ENCODE data around the gene USHBP1.
A peak's percentile ranks its signal among the peaks of the same experiment; 100 is the strongest.

Gene USHBP1, protein sequence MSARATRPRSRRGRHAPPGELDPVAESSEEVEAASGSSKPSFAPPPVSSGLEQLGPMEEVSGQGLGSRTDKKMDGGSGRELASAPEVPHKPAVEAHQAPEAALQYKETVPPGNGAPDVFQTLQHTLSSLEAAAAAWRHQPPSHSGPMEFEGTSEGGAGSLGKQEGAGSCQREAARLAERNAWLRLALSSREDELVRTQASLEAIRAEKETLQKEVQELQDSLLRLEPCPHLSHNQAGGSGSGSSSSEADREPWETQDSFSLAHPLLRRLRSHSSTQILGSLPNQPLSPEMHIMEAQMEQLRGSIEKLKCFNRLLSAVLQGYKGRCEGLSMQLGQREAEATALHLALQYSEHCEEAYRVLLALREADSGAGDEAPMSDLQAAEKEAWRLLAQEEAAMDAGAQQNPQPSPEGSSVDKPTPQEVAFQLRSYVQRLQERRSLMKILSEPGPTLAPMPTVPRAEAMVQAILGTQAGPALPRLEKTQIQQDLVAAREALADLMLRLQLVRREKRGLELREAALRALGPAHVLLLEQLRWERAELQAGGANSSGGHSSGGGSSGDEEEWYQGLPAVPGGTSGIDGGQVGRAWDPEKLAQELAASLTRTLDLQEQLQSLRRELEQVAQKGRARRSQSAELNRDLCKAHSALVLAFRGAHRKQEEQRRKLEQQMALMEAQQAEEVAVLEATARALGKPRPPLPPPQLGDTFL

DNA sequence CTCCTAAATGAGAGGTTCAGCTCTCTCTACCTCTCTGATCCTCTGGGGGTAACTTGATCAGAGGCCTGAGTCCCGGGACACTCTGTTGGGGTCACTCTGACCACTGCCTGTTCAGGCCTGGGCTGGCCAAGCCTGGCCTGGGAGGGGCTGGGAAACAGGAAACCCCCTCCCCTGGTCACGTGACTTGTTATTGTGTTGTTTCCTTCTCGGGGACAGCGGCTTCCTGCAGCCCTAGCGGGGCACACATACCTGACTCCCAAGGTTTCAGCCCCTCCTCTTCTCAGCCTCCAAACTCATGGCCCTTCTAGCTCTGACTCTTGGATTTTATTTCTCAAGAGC, at the start of gene USHBP1:
Gene USHBP1, minus strand, starts transcription at position 105 of the 339 bp plus-strand sequence. CDS start 446 bp downstream, outside the sequence.
- no peak for DNase-seq (ENCODE audit: low spot score)

DNA sequence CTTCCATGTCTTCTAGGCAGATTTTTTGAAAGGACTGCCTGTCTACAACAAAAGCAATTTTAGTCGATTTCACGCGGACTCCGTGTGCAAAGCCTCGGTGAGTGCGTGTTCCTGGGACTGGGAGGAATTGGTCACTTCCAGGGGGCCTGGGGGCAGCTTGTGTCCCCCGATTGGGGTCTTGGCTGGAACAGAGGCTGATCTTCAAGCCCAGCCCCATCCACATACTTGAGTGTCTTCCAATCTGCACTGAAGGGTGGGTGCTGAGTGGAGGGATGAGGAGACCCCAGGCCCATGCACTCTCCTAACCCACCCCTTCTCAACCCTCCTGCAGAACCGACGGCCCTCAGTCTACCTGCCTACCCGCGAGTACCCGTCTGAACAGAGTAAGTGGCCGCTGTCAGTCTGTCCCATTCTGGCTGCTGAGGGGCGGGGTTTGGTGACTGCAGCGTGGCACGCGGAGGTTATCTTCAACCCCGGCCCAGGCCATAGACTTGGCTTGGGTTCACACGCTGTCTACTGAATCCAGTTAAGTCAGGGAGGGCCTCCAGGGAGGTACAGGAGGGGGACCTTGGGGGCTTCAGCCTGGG, 49.6 kb upstream of the USHBP1 start:
- DNase-seq (ENCODE audit: low spot score) = no peak

DNA sequence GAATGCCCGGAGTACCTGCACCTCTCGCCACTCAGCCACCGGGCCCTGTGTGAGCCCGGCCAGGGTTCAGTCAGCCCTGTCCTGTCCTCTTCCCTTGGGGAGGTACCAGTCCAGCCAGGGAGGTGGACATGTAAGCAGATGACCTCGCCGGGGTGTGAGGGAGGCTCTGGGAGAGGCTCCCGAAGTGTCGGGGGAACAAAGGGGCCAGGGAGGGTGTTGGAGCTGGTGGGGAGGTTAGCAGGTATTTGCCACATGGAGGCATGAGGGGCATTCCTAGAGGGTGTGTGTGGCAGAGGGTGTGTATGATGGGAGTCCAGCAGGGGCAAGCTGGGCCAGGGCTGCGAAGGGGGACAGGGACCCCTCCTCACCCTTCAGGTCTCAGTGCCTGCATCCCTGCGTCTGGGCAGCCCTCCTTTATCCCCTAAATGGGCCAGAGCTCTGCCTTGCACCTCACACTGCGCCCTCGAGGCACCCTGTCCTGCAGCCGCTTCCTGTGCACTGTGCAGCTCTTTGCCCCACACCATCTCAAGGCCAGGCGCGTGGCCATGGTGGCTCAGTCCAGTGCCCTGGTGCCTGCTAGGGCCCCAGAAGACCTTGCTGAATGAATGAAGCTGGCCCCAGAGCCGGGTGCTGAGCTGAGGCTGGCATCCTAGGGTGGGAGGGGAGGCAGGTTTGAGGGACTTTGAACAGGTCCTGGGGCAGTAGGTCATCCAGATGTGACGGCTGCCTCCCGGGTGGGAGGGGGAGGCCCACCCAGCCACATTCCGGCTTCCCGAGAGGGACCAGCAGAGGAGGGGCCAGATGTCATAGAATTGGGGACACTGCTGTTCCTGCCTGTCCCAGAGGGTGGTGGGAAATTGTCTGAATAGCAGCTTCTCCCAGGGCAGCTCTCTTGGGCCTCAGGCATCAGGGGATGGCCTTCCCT, 47.9 kb upstream of the USHBP1 start:
- DNase-seq (ENCODE audit: low spot score) = no peak

DNA sequence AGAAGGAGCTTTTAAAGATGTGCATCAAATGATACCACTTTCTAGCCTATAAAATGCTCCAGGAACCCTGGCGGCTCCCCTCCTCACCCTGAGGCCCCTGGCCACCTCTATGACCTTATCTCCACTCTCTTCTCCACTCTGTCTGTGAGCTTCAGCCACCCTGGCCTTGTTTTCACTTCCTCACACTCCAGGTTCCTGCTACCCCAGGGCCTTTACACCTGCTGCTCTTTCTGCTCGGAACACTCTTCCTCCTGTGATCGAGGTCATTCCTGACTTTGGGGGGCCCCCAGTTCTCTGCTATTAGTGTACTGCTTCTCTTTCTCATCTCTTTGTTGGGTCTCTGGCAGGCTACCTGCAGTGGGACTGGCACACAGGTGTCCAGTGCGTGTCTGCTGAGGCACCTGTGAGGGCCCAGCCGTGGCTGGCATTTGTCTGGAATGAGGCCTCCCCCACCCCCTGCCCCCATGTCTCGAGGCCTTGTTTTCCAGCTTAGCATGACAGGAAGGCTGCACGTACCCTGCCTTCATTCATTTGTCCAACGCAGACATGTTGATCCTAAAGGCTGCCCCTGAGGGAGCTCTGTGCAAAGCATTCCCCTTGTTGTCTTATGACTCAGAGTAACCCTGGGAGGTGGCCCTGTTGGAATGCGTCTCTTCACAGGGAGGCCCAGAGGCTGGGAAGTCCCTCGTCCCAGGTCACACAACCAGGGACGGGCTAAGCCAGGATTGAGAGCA, 47.1 kb upstream of the USHBP1 start:
- DNase-seq (ENCODE audit: low spot score) = no peak

DNA sequence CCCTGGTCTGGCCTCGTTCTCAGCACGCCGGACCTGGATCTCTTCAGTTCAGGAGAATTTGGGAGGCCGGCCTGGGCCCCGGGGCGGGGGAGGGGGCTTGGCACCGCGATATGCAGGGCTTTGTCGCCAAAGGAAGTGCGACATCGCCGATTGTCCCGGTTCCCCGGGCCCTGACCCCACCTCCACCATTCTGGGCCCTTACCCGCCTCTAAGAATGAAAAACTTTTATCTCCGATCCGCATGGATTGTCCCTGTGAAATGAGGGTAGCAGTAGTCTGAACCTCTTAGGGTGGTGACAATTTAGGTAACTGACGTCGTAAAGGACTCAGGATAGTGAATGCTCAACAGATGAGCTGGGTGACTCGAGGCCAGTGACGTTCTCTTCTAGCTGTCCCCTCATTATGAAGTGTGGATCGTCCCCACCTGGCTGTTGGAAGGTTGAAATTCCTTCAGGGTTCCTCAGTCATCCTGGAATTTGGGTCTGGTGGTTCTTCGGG, 45.5 kb upstream of the USHBP1 start:
- DNase-seq (ENCODE audit: low spot score) = no peak

DNA sequence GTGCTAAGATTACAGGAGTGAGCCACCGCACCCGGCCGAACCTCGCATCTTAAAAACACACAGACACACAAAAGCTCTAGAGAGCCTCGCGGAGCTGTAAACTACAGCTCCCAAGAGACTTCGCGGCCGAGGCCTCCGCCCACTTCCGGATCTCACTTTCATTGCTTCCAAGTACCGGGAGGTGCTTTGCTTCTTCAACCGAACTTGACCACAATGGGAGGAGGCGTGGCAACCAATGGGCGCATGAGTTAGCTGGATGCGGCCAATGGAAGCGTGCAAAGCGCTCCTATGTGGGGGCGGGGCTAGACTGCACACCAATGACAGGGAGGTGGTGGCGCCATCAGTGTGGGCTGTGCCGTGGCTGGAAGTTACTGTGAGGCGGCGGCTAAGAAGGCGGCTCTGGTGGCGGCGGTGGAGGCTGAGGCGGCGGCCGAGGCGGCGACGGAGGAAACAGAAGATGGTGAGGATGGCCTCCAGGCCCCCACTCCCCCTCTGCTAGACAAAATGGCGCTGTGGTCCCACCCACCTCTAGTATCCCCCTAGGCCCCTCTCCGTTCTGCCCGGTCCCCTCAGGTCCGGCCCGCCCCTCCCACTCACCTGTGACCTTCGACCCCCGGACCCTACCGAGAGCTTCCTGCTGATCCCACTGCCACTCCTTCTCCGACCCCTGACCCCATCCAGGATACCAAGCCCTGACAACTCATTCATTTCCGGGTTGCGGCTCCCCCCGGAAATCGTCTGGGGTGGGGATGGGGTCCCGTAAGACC, 44.8 kb upstream of the USHBP1 start, which contains the start of gene DDA1:
Gene DDA1, plus strand, starts transcription at position 366 of the 767 bp plus-strand sequence. Its CDS starts 92 bp downstream, at position 458.
- DNase-seq (ENCODE audit: low spot score) = peak; percentile 99

DNA sequence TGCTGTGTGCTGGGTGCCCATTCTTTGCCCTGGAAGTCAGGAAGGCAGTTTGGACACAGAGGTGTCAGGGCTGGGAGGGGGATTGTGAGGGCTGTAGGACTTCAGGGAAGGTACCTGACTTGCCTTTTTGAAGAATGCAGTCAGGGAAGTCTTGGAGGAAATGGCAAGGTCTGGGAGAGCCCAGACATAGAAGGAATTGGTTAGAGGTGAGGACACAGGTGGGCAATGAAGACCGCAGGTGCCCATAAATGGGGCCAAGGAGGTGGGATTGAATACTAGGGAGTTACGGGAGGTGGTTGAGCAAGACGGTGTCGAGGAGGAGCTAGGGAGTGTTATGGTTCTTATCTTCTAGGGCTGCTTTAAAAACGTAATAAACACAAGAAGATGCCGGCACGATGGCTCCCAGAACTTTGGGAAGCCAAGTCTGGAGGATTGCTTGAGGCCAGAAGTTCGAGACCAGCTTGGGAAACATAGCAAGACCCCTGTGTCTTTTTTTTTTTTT, 43.4 kb upstream of the USHBP1 start:
- no peak for DNase-seq (ENCODE audit: low spot score)

DNA sequence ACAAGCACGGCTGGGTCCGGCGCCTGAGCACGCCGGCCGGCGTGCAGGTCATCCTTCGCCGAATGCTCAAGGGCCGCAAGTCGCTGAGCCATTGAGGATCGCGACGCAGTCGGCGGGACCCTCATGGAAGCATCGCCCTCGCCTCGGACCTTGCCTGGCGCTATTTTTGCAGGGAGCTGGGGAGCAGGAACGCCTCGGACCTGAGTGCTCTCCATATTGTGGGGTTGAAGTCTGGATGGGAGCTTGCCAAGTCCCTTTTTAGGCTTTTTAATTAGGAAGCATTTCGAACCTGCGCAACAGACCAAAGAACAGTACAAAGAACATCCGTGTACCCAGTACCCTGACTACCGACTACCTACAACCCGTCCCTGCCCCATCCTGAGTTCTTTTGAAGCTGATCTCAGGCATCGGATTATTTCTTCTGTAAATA, 41.8 kb upstream of the USHBP1 start:
- DNase-seq (ENCODE audit: low spot score) = no peak

DNA sequence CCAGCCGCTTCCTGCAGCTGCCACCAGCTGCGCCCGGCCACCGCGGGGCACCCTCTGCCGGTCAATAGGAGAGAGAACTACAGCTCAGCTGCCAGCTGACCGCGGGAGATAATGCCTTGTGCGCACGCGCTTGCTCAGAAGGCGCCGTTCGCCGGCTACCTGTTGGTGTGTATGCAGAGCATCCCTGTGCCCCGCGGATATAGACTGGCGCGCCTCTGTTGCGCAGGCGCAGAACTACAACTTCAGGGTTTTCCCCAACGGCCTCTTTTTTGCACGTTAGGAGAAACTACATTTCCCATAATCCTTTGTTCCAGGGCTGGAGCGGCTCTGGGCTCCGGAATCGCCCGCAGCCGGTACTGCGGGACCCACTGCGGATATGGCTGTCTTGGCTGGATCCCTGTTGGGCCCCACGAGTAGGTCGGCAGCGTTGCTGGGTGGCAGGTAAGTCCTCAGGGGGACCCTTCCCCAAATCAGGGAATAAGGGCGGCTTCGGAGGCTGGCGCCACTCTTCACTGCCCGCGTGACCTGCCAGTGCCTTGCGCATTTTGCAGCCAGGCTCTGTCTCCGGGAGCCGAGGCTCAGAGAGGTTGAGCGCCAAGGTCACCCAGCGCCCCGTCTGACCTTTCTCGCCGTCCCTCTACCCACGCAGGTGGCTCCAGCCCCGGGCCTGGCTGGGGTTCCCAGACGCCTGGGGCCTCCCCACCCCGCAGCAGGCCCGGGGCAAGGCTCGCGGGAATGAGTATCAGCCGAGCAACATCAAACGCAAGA, 41.2 kb upstream of the USHBP1 start, which contains the start of gene MRPL34:
Gene MRPL34, plus strand, starts transcription at position 356 of the 768 bp plus-strand sequence. Its CDS starts 21 bp downstream, at position 377.
- peak; percentile 97 for DNase-seq (ENCODE audit: low spot score)

DNA sequence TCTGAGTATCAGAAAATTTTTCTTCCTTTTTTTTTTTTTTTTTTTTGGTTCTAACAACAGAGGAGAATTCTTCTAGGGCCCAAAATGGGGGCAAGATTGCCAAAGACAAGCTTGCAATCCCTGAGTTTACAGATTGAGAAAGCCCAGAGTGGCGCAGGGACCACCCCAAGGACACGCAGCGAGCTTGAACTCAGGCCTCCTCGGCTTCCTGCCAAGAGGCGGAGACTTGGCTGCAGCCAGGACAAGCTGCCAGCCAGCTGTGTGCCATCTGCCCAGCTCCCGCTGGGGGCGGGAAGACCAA, 40.6 kb upstream of the USHBP1 start:
- DNase-seq (ENCODE audit: low spot score) = no peak

DNA sequence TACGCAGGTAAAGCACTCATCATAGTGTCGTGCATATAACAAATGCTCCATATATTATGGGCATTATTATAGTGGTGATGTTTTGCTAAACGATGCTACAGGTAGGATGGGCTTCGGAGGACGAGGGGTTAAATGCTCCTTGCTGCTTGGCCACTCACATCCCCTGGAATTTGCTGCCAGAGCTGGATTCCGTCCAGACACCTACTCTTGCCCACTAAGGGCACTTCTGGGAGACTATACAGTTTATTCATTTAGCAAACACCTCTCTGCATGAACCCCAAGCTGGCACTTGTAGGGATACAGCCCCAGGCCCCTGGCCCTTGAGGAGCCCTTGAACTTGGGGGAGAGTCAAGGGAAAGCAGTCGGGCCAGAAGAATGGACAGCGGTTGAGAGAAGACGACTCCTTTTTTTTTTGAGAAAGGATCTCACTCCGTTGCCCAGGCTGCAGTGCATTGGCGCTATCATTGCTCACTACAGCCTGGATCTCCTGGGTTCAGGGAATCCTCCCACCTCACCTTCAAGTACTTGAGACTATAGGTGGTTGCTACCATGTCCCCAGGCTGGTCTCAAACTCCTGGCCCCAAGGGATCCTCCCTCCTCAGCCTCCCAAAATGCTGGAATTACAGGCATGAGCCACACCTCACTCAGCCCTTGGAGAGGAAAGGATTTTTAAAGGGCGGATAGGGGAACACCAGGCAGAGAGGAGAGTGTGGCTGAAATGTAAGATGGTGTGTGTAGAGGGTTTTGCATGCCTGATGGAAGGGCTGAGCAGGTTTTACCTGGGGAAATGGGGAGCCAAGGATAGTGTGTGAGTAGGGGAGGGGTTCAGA, 40.1 kb upstream of the USHBP1 start:
- no peak for DNase-seq (ENCODE audit: low spot score)

DNA sequence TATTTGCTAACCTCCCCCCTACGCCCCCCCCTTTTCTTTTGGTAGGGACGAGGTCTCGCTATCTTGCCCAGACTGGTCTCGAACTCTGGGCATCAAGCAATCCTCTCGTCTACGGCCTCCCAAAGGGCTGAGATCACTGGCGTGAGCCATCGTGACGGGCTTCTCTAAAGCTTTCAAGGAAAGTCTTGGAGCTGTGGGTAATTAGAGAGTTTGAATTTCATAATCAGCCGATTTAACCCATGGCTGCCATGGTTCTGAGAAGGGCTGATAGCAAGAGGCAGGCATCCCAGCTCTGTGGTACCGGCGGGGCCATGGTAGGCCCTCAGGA, 39.4 kb upstream of the USHBP1 start:
- DNase-seq (ENCODE audit: low spot score) = no peak

DNA sequence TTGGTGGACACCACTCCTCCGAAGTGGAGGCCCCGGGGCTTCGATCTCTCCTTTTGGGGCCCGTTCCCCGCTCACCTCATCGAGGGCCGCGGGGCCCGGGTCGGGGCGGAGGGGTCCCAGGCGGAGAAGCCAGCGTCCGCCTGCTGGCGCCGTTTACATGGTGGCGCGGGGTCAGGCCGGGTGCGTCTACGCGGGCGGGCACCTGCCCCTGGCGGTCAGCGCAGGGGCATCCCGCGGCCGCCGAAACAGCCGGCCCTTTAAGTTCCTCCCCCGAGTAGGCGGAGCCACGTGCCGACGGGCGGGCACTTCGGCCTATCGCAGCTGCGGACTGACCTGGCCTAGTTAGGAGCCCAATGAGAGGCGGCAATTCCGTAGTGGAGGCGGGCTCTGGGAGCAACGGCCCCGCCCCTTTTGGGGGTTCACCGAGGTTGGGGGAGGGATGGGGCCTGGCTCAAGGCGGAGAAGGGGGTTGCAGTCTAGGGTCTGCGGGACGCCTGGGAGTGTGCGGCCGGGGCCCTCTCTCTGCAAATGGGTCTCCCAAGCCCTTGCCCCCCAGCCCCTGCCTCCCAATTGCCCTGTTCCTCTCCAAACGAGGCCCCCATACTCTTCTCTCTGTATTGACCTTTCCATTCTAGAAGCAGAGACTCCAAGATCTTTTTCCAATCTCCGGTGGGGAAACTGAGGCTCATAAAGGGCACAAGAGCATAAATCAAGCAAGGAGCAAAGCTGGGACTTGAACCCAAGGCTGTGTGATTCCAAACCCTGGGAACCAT, 38.8 kb upstream of the USHBP1 start, which contains the start of gene ABHD8:
Gene ABHD8, minus strand, starts transcription at position 259 of the 773 bp plus-strand sequence. CDS start 1,809 bp downstream, outside the sequence.
- peak; percentile 91 for DNase-seq (ENCODE audit: low spot score)

DNA sequence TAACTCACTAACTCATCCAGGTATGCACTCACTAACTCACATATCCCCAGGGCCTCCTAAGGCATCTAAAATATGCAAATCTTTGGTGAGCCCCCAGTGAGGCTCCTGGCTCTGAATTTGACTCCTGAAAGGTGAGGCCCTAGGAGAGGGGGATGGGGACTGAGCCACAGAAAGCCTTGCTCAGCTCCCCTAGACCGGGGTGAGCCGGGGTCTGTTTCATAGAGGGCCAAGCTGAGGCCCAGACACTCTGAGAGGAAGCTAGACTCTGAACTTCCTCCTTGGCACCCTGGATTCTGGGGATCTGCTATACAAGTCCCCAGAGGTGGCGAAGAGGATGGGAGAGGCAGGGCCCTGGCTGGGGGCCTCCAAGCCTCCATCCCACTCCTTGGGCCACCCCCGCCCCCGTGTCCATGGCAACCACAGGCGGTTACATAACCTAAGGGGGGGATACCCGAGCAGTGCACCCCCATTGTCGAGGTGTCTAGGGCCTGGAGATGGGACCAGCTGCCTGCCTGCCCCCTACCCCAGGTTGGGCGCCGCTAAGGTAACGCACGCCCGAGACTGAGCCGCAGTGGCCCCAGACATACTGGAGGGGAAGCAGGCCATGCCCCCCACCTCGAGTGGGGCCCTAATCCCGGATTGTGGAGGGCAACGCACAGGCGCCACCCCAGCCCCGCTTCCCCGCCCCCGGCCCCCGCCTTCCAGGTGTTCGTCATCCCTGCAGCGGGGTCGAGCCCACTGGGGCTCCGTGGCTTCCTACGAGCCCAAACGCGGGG, 38.0 kb upstream of the USHBP1 start:
- DNase-seq (ENCODE audit: low spot score) = peak; percentile 53

DNA sequence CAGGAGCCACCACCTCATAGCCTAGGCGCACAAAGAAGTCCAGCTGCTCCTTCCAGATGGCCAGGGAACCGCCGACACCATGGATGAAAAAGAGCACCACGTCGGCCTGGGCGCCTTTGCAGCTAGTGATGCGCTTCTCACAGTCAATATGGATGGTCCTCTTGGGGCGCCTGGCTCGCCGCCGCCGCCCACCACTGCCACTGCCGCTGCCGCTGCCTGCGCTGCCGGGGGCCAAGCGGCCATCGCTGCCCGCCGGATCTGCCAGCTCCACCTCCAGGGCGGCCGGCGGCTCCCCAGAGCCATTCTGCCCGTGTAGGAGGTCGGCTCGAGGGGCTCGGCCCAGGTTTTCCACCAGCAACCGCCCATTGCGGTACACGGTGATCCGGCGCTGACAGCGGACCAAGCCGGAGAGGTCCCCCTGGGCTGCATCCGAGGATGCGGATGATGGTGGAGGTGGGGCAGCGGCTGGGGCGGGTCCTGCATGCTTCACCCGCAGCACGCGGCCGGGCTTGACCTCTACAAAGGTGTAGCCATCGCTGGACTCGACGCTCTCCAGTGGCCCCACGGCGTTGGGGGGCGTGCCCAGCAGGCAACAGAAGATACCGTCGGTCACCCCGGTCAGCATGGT, 36.6 kb upstream of the USHBP1 start:
- DNase-seq (ENCODE audit: low spot score) = no peak

DNA sequence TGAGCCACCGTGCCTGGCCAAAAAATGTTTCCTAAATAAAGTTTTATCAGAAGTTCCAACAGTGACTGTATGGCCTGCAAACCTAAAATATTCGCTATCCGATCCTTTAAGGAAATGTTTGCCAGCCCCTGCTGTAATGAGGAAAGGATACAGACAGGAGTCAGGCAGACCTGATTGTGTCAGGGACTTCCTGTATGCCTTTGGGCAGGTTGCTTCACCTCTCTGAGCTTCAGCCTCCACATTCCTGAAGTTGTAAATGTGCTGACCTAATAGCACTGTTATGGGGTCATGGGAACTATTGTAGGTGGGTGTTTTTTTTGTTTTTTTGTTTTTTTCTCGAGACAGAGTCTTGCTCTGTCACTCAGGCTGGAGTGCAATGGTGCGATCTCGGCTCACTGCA, 32.4 kb upstream of the USHBP1 start:
- DNase-seq (ENCODE audit: low spot score) = no peak

Data from putamen (tissue), 1 donor.